Activated T-helper 2 cell treated with anti-CD3 and anti-CD28 coated beads, Interferon-gamma antibody, Interleukin-2, Interleukin-4, amounts not matched to agents 10 μg/mL and 5 μg/mL and 100 μg/mL, durations not matched to agents 14 hours and 24 hours and 36 hours (primary cell): Measurements from ENCODE around the gene SPACA9. TPM values are rescaled to one million over a fixed set of nuclear protein-coding genes. Genes with fewer than 3 reads are reported as not detected.
A peak's percentile ranks its signal among the peaks of the same experiment; 100 is the strongest.

Experiments
- DNase-seq: peaks from one replicate; pipeline ENCODE4 v3.0.0; 2021; ENCODE audit warnings: low spot score
- H3K27ac Mint-ChIP-seq: one replicate; pipeline ENCODE4 v1.8.0; 2021; ENCODE audit warnings: mixed read lengths
- H3K27me3 Mint-ChIP-seq: one replicate; pipeline ENCODE4 v1.8.0; 2021; ENCODE audit warnings: low read depth, mixed read lengths
- H3K36me3 Mint-ChIP-seq: one replicate; pipeline ENCODE4 v1.8.0; 2021; ENCODE audit warnings: low read depth, mixed read lengths
- H3K4me1 Mint-ChIP-seq: one replicate; pipeline ENCODE4 v1.8.0; 2021; ENCODE audit warnings: low read depth, mixed read lengths
- H3K4me3 Mint-ChIP-seq: one replicate; pipeline ENCODE4 v1.8.0; 2021; ENCODE audit warnings: low read depth, mild to moderate bottlenecking, moderate library complexity, mixed read lengths
- H3K9me3 Mint-ChIP-seq: one replicate; pipeline ENCODE4 v1.8.0; 2021; ENCODE audit warnings: mixed read lengths
- intact Hi-C: fragments of 100-400 bp; cut with micrococcal nuclease; formaldehyde crosslinking; loops from one replicate; pipeline ENCODE4 v1.15.1; 2023
- total RNA-seq: library from RNA; stranded (reverse); gene quantifications from 2 replicates; pipeline ENCODE4 v1.2.3, GENCODE V29; 2022

SPACA9 gene
- total RNA-seq: 1.1 and 1.3 TPM in 2 replicates

DNA sequence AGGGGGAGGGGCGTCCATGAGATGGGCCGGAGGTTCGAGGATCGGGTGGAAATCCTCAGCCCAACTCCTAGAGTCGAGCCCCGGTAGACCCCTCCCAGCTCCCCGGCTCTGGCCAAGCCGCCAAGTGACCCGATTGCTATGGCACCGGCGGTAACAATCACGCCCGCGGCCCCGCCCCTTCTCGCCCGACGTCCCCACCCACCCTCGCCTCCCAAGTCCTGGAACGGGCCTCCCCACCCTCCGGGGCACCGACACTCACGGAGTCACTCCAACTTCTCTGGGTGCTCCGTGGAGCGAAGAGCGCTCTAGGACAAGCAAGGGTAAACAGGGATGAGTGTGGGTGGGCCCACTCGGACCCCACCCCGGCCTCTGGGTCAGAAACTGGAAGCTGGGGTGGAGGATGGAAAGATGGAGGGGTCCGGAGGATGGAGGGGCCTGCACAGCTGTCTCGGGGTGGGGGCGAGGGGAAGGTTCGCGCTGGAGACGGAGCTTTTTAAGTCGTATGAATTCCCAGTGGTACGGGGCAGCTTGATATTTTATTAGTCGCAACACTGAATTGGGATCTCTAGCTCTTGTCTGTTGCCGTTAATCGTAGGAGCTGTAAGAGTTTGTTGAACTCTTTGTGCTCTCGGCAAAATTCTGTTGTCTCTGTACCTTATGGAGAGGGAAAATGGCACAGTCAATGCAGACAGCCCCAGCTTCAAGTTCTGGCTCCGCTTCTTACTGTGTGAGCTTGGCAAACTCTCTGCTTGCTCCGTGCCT, at the start of gene SPACA9:
Gene SPACA9, plus strand, starts transcription at position 204 of the 762 bp plus-strand sequence. CDS start 5,050 bp downstream, outside the sequence.
- Mint-ChIP-seq H3K4me3 (peak within 1 kb of the TSS; percentile 78), H3K9me3 (no peaks in the 10 kb centered on the region)
- peak; percentile 12 for DNase-seq

GRCh38 chr9:132832171-132832881, 46.4 kb upstream of the SPACA9 start:
- Mint-ChIP-seq H3K9me3 (no peaks in the 10 kb centered on the region), H3K4me3 (no peak overlapping the region), H3K36me3 (no peaks in the 10 kb centered on the region), H3K27ac (no peak overlapping the region), H3K4me1 (no peaks in the 10 kb centered on the region), H3K27me3 (peaks cover 2% of the 10 kb centered on the region)
- intact Hi-C loops: no loop called here
- DNase-seq: no peak

More for the DNA sequence above, at the start of gene SPACA9:
- intact Hi-C loops: loop anchor here (2.0 to 5.0 kb wide), 2 partner anchors 208 to 802 kb away; partner anchors contain the start of genes GTF3C4 and MED27
- Mint-ChIP-seq H3K4me1 (peaks cover 21% of the 10 kb centered on the region), H3K36me3 (no peaks in the 10 kb centered on the region), H3K27ac (peak within 1 kb of the TSS; percentile 71), H3K27me3 (peaks cover 4% of the 10 kb centered on the region)

DNA sequence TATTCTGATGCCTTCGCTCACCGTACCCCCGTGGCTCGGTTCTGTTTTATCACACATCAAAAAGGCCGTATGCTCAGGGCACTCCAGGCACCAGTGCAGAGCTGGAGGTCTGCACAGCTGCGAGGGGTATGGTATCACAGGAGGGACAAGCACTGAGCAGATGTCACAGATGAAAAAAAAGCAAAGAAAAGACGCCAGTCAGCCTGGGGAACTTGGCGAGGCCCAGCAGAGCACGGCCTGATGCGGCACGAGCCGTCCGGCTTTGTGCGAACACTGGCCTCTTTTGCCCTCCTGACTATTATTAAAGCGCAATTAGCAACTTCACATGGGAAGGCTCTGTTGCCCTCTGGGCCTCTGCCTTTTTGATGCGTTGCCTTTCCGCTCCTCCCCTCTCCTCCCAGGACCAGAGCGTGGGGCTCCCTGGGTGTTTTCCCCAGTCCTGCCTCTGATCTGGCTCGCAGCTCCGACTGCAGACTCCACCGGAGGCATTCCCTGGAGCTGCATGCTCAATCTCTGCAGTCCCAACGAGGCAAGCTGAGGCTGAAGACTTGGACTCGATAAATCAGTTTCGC, 45.1 kb upstream of the SPACA9 start:
- Mint-ChIP-seq H3K4me1 (no peaks in the 10 kb centered on the region), H3K27me3 (peaks cover 2% of the 10 kb centered on the region), H3K27ac (no peak overlapping the region), H3K4me3 (no peak overlapping the region), H3K36me3 (no peaks in the 10 kb centered on the region), H3K9me3 (no peaks in the 10 kb centered on the region)
- intact Hi-C loops: no loop called here
- DNase-seq: no peak

DNA sequence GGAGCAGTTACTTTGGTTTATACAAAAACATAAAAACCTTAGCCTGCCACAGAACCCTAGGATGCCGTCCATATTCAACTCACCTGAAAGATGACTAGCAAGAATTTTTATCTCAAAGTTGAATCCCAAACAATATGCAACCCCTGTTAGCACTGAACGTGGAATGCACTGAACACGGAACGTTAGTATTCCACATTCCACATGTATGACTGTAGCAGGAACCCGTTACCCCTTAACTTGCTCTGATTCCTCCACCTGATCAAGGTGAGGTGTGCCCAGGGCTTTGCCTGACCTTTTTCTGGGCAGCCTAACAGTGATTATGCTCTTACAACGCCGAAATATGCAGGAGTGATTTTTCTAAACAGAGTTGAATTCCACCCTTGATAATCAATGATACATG, 44.4 kb upstream of the SPACA9 start:
- DNase-seq: no peak
- H3K4me3 Mint-ChIP-seq: no peak overlapping the region
- peaks cover 2% of the 10 kb centered on the region for H3K27me3 Mint-ChIP-seq
- no peaks in the 10 kb centered on the region for H3K36me3 Mint-ChIP-seq
- H3K4me1 Mint-ChIP-seq: no peaks in the 10 kb centered on the region
- no peaks in the 10 kb centered on the region for H3K9me3 Mint-ChIP-seq
- H3K27ac Mint-ChIP-seq: no peak overlapping the region
- intact Hi-C loops: no loop called here

- Mint-ChIP-seq H3K4me3 (no peak overlapping the region), H3K36me3 (no peaks in the 10 kb centered on the region), H3K9me3 (no peaks in the 10 kb centered on the region), H3K27ac (no peak overlapping the region), H3K4me1 (no peaks in the 10 kb centered on the region), H3K27me3 (peaks cover 2% of the 10 kb centered on the region)
- DNase-seq: no peak
- intact Hi-C loops: no loop called here
Observed at GRCh38 chr9:132837501-132838286, 41.0 kb upstream of the SPACA9 start.

DNA sequence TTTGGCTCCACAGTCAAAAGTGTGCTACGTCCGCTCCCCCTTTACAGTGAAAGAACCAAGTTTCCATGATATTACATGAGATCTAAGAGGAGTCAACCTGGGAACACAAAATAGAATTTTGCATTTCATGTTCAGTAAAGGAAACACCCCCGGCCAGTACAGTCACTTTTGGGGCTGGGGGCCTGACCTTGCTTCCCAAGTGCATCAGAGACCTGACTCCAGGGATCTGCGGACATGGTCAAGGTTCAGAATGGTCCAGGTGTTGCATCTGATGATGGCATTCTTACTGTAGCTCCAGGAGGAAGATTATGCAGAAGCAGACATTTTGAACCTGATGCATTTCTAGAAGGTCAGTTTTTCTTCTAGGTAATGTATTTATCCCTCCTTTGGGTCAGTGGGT, 40.4 kb upstream of the SPACA9 start:
- Mint-ChIP-seq H3K36me3 (no peaks in the 10 kb centered on the region), H3K4me1 (no peaks in the 10 kb centered on the region), H3K27me3 (peaks cover 2% of the 10 kb centered on the region), H3K4me3 (no peak overlapping the region), H3K9me3 (no peaks in the 10 kb centered on the region), H3K27ac (no peak overlapping the region)
- DNase-seq: no peak
- intact Hi-C loops: no loop called here

- Mint-ChIP-seq H3K36me3 (no peaks in the 10 kb centered on the region), H3K4me1 (no peaks in the 10 kb centered on the region)
- DNase-seq: no peak
Observed at GRCh38 chr9:132840980-132841379, 37.7 kb upstream of the SPACA9 start.

DNA sequence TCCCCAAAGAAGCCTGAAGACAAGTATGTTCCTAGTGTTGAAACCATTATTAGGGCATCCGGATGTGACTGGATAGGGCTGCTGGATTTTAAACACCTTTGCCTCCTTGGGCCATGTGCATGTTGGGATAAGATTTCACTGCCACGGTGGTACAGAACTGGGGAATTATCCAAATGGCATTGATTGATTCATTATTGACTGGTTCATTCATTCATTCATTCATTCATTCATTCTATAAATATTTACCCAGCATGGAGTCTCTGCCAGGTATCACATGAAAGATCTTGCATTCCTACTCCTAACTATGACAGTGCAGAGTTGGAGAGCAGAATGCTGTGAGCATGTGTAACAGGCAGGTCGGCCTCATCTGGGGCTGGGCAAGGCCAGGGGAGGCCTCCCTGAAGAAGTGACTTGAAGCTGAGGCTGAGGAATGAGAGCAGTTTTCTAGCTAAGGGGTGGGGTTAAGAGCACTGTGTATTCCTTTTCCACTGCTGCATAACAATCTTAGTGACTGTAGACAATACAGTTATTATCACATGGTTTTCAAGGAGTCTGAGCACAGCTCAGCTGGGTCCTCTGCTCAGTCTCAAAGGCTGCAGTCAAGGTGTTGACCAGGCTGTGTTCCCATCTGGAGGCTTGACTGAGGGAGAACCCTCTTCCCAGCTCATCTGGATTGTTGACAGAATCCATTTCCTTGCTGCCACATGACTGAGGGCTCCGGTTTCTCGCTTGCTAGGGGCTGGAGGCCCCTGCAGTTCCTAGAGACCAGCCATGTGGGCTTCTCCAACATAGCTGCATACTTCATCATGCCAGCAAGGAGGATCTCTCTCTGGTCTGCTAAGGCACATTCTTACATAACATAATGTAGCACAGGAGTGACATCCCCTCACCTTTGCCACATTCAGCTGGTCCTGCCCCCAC, 36.3 kb upstream of the SPACA9 start:
- H3K4me1 Mint-ChIP-seq: no peaks in the 10 kb centered on the region
- no peaks in the 10 kb centered on the region for H3K9me3 Mint-ChIP-seq
- H3K27me3 Mint-ChIP-seq: no peaks in the 10 kb centered on the region
- no peak for DNase-seq
- intact Hi-C loops: no loop called here
- H3K36me3 Mint-ChIP-seq: no peaks in the 10 kb centered on the region
- no peak overlapping the region for H3K27ac Mint-ChIP-seq
- no peak overlapping the region for H3K4me3 Mint-ChIP-seq

More at GRCh38 chr9:132840980-132841379, 37.7 kb upstream of the SPACA9 start:
- no peak overlapping the region for H3K27ac Mint-ChIP-seq
- intact Hi-C loops: no loop called here
- no peaks in the 10 kb centered on the region for H3K9me3 Mint-ChIP-seq
- no peaks in the 10 kb centered on the region for H3K27me3 Mint-ChIP-seq
- H3K4me3 Mint-ChIP-seq: no peak overlapping the region

DNA sequence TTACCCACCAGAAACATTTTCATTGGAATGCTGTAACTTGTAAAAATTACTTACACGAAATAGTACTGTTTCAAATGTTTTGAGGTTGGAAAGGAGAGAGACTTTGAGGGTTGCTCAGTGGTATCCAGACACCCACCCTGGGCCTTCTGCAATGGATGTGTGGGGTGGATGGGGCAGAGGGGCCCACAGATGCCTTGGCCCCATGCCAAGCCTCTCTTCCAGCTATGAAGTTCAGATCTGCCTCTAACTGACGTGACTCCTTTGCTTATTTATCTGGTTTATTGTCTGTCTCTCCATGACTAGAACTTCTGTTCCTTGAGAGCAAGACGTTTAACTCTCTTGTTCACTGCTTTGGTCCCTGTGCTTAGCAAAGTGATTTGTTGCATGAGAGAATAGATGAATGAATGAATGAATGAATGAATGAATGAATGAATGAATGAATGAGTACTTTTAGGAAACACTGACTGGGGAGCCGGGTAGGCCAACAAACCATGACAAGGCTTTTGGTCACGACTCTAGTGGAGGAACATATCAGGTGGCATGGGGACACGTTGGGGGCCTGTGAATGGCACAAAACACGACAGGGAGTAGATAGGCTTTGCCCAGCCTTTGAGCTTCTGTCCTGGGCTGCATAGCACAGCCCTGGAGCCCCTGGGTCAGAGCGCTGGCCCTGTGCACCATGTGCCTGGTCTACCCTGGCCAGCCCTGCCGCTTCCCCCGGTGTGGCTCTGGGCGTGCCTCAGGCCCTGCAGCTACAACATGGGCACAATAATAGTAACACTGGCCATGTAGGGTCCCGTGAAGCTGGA, 32.4 kb upstream of the SPACA9 start:
- Mint-ChIP-seq H3K4me3 (no peak overlapping the region), H3K36me3 (no peaks in the 10 kb centered on the region), H3K27me3 (no peaks in the 10 kb centered on the region), H3K4me1 (peaks cover 13% of the 10 kb centered on the region), H3K27ac (no peak overlapping the region), H3K9me3 (no peaks in the 10 kb centered on the region)
- no peak for DNase-seq
- intact Hi-C loops: no loop called here

DNA sequence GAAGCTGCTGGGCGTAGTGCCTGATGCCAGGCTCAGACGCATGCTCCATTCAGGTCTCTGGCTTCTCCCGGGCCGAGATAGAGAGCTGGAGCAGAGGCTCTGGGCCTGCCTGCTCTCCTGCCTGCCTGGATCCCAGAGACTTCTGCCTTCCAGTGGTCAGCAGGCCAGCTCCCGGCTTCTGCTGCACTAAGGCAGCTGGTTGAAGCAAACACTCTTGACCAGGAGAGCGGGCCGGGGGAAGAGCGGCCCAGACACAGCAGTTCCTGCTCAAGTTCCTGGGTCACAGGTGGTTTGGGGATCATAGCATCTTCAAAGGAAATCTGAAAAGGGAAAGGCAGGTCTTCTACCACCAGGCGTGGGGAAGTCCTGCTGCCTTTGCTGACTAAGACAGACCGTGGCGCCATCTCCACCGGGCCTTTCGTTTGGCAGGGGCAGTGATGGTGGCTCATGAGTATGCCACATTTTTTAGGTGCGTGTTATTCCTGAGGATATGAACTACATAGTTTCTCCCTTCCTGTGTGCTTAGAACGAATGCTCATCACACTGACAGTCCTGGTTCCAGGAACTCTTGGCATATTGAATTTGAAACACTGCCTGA, 31.7 kb upstream of the SPACA9 start:
- Mint-ChIP-seq H3K27me3 (no peaks in the 10 kb centered on the region), H3K27ac (no peak overlapping the region), H3K4me1 (peaks cover 13% of the 10 kb centered on the region), H3K36me3 (no peaks in the 10 kb centered on the region), H3K4me3 (no peak overlapping the region), H3K9me3 (no peaks in the 10 kb centered on the region)
- DNase-seq: no peak
- intact Hi-C loops: no loop called here

- peak overlapping the region; percentile 1 for H3K4me3 Mint-ChIP-seq
- no peak for DNase-seq
- no peak overlapping the region for H3K27ac Mint-ChIP-seq
- H3K9me3 Mint-ChIP-seq: no peaks in the 10 kb centered on the region
- intact Hi-C loops: no loop called here
- peaks cover 13% of the 10 kb centered on the region for H3K4me1 Mint-ChIP-seq
- no peaks in the 10 kb centered on the region for H3K36me3 Mint-ChIP-seq
- H3K27me3 Mint-ChIP-seq: no peaks in the 10 kb centered on the region
Observed at GRCh38 chr9:132849185-132849706, 29.5 kb upstream of the SPACA9 start.
